ENCODE measurements around the gene TENM4. TPM values are rescaled to one million over a fixed set of nuclear protein-coding genes. Genes with fewer than 3 reads are reported as not detected.
A peak's percentile ranks its signal among the peaks of the same experiment; 100 is the strongest.

TENM4 gene
- total RNA-seq, 1 experiment from 2014 or later: 25.0 TPM

- Mint-ChIP-seq H3K9me3 (peaks cover 16% of the 10 kb centered on the region), H3K27me3 (ENCODE audit: low read depth) (peaks cover 3% of the 10 kb centered on the region; the same call in 1 of the 2 replicates), H3K4me3 (no peak overlapping the region), H3K36me3 (peaks cover 12% of the 10 kb centered on the region), H3K27ac (no peak overlapping the region), H3K4me1 (peaks cover 11% of the 10 kb centered on the region)
- ChIA-PET CTCF (interaction anchor here (0.7 to 5.5 kb wide), 3 partner anchors 13 to 72 kb away, joined by 3 to 38 read pairs (median 4); no protein-coding TSS in a partner anchor), POLR2A (no interaction called here)
- TF ChIP-seq EMX1 (CRISPR knock-in tag; IDR thresholded peaks at IDR 0.05) (no peak), PRRX2 (CRISPR knock-in tag; IDR thresholded peaks at IDR 0.05) (no peak), ATF1 (CRISPR knock-in tag; IDR thresholded peaks at IDR 0.05) (no peak), JUN (CRISPR knock-in tag; IDR thresholded peaks at IDR 0.05) (no peak), ELF4 (CRISPR knock-in tag; IDR thresholded peaks at IDR 0.05; ENCODE audit: low read depth) (no peak), GRHL2 (CRISPR knock-in tag; IDR thresholded peaks at IDR 0.05; ENCODE audit: insufficient replicate concordance, severe bottlenecking) (no peak), ZNF121 (CRISPR knock-in tag; IDR thresholded peaks at IDR 0.05) (no peak), ETV6 (CRISPR knock-in tag; IDR thresholded peaks at IDR 0.05) (no peak), E2F4 (CRISPR knock-in tag; IDR thresholded peaks at IDR 0.05; ENCODE audit: borderline replicate concordance, low read depth) (no peak), SP1 (CRISPR knock-in tag; conservative IDR thresholded peaks at IDR 0.05) (no peak), ZSCAN18 (CRISPR knock-in tag; IDR thresholded peaks at IDR 0.05) (no peak), ZNF671 (CRISPR knock-in tag; IDR thresholded peaks at IDR 0.05) (no peak), JAZF1 (CRISPR knock-in tag; IDR thresholded peaks at IDR 0.05) (no peak), TP53 (CRISPR knock-in tag; IDR thresholded peaks at IDR 0.05) (no peak), TEAD1 (CRISPR knock-in tag; IDR thresholded peaks at IDR 0.05) (no peak), ZNF263 (CRISPR knock-in tag; IDR thresholded peaks at IDR 0.05; ENCODE audit: low read depth) (no peak)
- TF ChIP-seq, protein P1, sequence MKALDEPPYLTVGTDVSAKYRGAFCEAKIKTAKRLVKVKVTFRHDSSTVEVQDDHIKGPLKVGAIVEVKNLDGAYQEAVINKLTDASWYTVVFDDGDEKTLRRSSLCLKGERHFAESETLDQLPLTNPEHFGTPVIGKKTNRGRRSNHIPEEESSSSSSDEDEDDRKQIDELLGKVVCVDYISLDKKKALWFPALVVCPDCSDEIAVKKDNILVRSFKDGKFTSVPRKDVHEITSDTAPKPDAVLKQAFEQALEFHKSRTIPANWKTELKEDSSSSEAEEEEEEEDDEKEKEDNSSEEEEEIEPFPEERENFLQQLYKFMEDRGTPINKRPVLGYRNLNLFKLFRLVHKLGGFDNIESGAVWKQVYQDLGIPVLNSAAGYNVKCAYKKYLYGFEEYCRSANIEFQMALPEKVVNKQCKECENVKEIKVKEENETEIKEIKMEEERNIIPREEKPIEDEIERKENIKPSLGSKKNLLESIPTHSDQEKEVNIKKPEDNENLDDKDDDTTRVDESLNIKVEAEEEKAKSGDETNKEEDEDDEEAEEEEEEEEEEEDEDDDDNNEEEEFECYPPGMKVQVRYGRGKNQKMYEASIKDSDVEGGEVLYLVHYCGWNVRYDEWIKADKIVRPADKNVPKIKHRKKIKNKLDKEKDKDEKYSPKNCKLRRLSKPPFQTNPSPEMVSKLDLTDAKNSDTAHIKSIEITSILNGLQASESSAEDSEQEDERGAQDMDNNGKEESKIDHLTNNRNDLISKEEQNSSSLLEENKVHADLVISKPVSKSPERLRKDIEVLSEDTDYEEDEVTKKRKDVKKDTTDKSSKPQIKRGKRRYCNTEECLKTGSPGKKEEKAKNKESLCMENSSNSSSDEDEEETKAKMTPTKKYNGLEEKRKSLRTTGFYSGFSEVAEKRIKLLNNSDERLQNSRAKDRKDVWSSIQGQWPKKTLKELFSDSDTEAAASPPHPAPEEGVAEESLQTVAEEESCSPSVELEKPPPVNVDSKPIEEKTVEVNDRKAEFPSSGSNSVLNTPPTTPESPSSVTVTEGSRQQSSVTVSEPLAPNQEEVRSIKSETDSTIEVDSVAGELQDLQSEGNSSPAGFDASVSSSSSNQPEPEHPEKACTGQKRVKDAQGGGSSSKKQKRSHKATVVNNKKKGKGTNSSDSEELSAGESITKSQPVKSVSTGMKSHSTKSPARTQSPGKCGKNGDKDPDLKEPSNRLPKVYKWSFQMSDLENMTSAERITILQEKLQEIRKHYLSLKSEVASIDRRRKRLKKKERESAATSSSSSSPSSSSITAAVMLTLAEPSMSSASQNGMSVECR (CRISPR knock-in tag; IDR thresholded peaks at IDR 0.05; ENCODE audit: borderline replicate concordance): no peak
- TF ChIP-seq, protein P2, sequence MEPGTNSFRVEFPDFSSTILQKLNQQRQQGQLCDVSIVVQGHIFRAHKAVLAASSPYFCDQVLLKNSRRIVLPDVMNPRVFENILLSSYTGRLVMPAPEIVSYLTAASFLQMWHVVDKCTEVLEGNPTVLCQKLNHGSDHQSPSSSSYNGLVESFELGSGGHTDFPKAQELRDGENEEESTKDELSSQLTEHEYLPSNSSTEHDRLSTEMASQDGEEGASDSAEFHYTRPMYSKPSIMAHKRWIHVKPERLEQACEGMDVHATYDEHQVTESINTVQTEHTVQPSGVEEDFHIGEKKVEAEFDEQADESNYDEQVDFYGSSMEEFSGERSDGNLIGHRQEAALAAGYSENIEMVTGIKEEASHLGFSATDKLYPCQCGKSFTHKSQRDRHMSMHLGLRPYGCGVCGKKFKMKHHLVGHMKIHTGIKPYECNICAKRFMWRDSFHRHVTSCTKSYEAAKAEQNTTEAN (CRISPR knock-in tag; IDR thresholded peaks at IDR 0.05): no peak
- peak; percentile 98 for ATAC-seq
- DNase-seq (ENCODE audit: low spot score): peak; percentile 44
Observed at GRCh38 chr11:79413268-79413667, 27.6 kb downstream of the TENM4 start.

DNA sequence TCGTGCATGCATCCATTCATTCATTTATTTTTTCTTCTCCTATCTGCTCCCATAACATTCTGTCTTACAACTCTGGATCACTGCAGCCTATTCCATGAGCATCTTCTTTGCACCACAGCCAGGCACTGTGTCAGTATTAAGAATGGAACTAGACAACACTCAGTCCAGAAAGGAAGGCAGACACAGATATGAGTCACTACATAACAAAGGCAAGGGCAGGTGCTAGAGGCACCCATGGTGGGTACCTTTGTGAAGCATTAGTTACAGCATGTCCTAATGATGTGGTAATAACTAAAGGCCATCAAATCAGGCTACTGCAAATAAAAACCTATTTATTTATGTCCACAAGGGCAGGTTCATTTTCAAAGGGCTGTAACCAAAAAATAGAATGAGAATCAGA lies 28.1 kb downstream of the TENM4 start:
- no peak for TF ChIP-seq ZNF281 (CRISPR knock-in tag; IDR thresholded peaks at IDR 0.05)
- TF ChIP-seq GTF2I (CRISPR knock-in tag; conservative IDR thresholded peaks at IDR 0.05): no peak
- TF ChIP-seq ZNF423 (CRISPR knock-in tag; IDR thresholded peaks at IDR 0.05): no peak
- TF ChIP-seq CBFB (CRISPR knock-in tag; IDR thresholded peaks at IDR 0.05; ENCODE audit: low read depth): no peak
- POLR2A ChIA-PET: no interaction called here
- Mint-ChIP-seq H3K27me3 (ENCODE audit: low read depth) (peaks cover 3% of the 10 kb centered on the region; the same call in 1 of the 2 replicates), H3K9me3 (peaks cover 16% of the 10 kb centered on the region), H3K4me1 (peaks cover 15% of the 10 kb centered on the region), H3K4me3 (no peak overlapping the region), H3K36me3 (peaks cover 12% of the 10 kb centered on the region), H3K27ac (no peak overlapping the region)
- no peak for ATAC-seq
- DNase-seq (ENCODE audit: low spot score): no peak
- CTCF ChIA-PET: interaction anchor here (1.1 to 5.5 kb wide), 2 partner anchors 12 to 27 kb away, joined by 4 to 38 read pairs; no protein-coding TSS in a partner anchor

Data from WTC11 (cell line).